A673 (cell line): ENCODE data around the gene AGBL5.

Experiments
- CTCF ChIP-seq: fragments of 300-800, 200-600 bp; sonication (generic); conservative IDR thresholded peaks from 2 replicates; pipeline ENCODE4 v1.5.1; 2017; ENCODE audit warnings: low read depth, mild to moderate bottlenecking, antibody characterized with exemption, low read length, moderate library complexity, mixed read lengths
- EZH2 ChIP-seq: fragments of 200-600 bp; sonication (generic); IDR thresholded peaks from 2 replicates; pipeline ENCODE4 v1.6.1; 2017; ENCODE audit warnings: borderline replicate concordance, low read depth, mild to moderate bottlenecking, mixed read lengths, antibody characterized with exemption, low read length; ENCODE audit not compliant: poor library complexity, severe bottlenecking

- TF ChIP-seq CTCF (no peak), EZH2 (no peak)
Observed at GRCh38 chr2:27018142-27018541, 33.3 kb upstream of the AGBL5 start.
